ENCODE data around the gene OLFM4.

OLFM4 gene

DNA sequence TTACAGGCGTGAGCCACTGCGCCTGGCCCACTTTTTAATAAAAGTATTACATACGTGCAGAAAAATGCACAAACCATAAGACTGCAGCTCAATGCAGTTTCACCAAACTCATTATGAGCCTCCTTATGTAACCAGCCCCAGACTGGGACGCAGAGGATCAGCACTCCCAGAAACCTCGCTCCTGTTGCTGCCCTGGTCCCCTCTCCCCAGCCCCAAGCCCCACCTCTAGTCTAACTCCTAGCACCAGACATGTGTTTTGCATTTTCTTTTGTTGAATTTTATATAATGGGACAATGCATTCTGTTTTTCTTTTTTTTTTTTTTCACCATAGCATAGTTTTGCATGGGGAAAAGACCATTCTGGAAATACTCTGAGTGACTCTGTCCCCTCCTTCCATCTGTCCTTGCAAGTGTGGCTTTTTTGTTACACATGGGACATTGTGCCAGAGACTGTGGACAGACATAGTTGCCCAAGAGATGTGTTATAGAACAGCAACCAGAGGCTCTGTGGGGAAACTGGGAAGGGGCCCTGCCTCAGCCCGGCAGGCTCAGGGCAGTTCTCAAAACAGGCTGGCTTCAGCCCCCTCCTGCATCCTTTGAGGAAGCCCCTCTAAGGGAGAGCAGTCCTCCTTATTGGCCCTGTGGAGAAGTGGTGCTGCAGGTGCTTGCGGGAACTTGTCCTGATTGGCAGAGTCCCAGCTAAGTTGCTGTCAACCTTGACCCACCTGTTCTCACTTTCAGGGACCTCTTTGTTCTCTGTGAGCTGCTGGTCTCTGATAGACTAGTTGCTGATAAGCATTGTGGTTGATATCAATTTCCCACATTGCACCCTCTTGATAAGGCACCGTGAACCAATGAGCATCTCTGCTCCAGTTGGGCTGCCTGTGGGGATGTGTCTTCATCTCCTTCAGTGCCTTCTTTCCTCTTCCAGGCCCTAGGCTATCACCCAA, 13.8 kb upstream of the OLFM4 start:
- DNase-seq = no peak

DNA sequence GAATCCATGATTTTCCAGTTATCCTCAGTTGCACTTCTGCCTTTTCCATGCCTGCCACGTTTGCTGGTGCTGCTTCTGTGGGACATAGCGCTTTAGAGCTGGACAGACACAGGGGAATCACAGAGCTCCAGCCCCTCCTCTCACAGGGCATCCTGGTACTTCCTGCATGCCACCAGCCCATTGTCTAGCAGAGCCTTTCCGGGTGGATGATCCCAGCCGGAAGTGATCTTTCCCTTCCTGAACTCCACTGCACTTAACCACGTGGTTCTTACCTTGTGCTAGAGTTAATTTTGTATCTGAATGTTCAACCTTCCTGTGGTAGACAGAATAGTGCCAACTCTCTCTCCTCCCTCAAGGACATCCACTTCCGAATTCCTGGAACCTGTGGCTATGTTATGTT, 12.6 kb upstream of the OLFM4 start:
- no peak for DNase-seq

DNA sequence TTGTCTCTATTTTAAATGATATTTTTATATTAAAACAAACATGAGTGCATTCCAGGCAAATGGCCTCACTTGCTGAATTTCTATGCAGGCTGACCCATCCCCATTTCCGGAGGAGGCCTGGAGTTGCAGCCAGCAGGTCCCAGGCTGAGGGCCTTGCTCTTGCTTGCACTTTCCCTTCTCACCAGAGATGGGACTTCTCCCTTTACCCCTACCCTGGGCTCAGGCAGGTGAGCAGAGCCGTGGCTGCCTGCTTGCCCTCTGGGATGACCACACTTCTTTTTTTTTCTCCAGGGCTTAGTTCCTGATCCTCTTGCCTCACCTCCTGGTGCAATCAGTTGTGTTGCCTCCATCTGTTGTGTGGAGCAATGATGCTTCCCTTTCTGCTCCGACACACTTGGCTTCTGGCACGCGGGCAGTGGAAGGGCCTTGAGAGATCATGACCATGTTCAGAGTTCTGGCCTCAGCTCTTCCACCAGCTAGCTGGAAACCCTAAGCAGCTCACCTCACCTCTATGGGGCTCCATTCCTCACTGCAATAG, 11.1 kb upstream of the OLFM4 start:
- DNase-seq = no peak

DNA sequence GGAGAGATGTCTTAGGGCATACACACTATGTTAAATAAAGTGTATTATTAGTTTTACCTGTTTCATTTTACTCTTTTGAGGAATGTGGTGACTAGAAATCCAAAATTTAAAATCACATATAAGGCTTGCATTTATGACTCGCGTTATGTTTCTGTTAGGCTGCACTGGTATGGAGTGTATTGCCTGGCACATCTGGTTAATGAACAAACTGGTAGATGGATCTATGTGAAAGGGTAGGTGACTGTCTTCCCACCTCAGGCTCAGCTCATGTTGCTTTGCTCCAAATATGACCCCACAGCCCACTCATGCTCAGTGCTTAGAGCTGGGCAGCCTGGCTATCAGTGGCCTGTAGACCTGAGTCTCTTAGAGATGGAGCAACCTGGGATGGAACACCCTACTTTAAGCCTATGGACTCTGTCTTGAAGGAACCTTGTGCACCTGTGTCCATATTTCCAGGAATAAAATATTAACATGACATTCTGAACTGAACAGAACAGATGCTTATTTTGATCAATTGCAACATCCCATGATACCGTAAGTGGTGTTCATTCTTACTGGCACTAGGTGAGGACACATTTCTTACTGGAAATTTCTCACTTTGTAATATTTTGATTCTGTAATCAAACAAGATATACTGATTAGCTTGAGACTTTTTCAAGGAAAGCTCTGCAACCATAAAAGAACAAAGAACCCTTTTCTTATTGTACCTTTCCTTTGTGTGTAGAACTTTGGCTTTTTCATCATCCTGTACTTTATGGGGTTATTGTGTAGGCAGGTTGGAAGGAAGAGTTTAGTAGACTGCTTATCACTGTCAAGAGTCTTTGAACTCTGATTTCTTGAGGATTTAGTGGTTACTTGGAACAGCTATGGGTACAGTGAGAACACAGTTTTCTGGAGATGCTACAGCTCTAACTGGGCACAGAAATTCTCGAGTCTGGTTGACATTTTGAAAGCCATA, 9.6 kb upstream of the OLFM4 start:
- no peak for DNase-seq

DNA sequence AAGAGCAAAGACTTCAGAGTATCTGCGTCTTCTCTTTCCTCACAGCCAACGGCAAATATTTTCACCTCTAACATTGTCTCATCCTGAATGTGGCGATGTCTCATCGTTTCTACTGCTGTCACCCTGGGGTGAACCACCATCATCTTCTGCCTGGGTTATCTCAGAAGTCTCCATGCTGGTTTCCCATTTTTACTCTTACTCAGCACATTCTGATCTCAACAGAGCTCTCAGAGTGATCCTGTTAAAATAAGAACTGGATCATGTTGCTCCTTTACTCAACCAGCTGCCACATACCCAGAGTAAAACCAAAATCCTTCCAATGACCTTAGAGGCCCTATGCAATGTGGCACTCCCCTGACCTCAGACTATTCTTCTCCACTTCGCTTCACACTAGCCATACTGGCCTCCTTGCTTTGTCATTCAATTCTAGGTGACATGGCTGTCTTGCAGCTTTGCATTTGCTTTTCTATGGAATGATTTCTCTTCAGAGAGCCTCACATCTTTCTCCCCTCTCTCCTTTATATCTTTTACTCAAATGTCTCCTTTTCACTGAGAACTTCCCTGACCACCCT, 7.8 kb upstream of the OLFM4 start:
- DNase-seq = no peak

DNA sequence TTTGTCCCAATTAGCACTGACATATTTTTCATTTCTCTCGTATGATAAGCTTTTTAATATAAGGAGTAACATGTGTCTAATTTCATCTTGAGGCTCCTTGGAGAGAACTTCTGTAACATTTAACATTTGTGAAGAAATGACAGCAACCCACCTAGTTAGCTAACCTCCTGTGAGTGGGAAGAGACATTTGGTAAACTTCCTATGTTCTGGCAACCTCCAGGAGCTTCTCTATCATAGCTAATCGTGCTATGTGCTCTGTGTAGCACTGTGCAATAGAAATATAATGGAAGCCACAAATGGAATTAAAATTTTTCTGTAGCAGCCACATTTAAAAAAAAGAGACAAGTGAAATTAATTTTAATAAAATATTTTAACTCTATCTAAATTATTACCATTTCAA, 5.4 kb upstream of the OLFM4 start:
- DNase-seq = no peak

DNA sequence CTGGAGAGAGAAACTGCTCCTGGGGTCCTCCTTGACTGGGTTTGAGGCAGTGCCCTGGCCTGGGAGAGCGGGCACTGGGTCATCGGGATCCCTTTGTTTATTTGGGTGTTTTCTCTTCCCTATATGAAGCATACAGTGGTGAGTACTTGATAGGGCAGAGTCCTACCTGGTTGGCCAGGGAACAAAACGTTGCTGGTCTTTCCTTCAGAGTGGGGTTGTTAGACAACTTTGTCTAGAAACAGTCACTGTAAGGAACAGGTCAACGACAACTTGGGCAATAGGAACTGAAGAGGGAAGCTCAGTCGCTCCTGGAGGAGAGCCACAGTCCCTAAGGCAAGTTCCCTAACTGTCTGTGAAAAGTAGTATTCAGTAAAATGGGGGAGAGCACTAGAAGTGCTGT, 550 bp upstream of the OLFM4 start:
- no peak for DNase-seq

DNA sequence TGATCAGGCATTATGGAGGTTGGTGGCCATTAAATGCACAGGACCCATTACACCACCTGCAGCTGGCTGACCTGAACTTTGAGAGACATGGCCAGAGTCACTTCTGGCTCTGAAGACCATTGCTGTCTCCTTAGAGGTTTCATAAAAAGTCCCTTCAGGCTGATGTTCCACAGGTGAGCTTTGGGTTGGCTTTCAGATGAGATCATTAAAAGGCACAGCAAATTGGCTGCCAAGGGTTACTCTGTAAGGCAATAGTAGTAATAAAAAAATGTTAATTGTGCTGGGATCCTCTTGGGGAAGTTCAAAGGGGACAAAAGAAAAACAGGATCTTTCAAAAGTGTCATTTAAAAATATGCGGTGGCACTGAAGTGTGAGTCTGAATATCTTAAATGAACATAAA, 4.2 kb downstream of the OLFM4 start:
- no peak for DNase-seq

DNA sequence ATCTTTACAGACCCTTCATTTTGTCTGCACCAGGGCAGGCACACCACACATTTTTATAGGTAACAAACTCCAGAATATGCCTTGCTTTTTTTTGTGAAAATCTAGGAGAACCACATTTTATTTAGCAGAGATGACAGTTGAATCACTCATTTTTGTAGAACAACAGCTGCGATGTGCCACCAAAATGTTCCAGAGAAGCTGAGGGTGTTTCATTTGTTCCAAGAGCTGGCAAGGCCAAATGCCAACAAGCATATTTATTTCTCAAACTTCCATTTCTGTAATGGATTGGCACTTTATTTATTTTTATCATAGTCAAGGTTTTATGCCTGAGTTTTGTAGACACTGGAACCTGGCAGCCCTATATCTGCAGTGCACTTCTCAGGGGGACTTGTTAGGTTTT, 10.4 kb downstream of the OLFM4 start:
- no peak for DNase-seq

DNA sequence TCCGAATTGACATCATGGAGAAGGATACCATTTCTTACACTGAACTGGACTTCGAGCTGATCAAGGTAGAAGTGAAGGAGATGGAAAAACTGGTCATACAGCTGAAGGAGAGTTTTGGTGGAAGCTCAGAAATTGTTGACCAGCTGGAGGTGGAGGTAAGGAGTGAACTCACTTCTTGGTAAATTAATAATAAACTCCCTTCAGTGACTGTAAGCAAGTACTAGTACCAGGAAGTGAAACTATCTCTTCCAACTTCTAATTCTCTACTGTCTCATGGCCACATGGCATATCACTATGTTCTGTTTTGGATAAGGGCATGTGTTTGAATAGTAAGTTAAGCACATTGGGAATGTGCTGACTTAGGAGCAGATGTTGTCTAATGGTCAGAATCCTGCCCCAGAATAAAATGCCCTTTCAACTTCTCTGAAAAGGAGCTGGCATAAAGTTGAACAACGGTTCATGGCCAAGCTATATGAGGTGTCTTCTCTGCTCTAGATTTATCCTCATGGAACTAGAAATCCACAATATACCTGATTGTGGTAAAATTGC, 13.4 kb downstream of the OLFM4 start:
- no peak for DNase-seq

DNA sequence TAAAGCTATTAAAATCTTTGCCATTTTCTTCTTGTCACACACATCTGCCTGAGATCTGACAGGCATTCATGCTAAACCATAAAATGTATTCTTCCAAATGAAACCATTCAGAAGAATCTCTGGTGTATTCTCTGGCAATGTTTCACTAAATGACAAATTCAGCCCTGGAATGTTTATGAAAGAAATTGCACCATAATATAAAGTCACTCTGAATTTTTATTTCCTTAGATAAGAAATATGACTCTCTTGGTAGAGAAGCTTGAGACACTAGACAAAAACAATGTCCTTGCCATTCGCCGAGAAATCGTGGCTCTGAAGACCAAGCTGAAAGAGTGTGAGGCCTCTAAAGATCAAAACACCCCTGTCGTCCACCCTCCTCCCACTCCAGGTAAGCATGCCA, 14.3 kb downstream of the OLFM4 start:
- no peak for DNase-seq

DNA sequence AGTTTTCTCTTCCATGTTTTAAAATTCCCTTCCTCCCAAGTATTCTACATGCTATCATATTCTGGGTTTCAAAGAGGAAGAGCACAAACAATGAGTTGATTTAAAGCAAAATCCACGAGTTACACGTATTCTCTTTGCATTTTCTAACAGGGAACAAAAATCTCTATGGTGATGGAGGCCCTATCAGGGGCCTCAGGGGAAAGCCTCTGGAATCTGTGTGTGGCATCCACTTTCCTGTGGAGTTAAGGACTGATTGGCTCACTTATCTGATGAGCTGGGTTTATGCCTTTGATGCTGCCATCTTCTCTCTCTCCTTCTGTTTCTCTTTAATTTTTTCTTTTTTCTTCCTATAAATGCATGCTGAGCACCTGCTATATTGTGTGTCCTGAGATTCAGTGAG, 14.8 kb downstream of the OLFM4 start:
- DNase-seq = no peak

DNA sequence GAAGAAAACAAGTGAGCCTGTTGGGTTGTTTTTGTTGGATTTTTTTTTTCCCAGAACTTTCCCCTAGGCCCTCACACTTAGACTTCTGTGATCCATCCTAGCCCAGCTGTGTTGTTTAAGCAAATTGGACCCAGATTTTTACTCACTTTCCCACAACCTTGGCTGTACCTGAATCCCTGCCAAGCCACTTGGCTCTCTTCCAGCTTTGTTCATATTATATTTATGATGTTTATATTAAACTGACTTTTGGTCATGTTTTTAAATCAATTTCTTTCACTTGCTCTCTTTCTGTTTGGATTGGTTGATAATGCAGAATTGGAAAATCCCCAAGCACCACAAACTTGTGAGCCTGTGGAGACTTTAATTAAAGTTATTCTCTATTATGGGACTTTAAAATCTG, 16.6 kb downstream of the OLFM4 start:
- no peak for DNase-seq

DNA sequence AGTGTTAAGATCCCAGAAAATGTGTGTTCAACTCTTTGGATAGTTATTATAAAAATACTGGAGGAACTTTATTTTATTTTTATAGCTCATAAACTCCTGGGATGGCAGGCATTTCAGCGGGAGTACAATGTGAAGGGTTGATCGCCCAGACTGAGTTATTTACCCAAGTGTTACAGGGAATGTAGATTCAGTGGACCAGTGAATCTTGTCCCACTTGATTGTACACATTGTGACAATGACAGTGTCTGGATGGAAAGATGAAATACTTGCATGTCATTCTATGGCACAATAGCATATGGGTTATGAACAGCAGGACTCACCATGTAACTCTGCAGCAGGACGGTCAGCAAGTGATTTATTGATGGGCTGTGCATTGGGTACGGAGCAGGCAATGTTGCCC, 20.3 kb downstream of the OLFM4 start:
- no peak for DNase-seq

DNA sequence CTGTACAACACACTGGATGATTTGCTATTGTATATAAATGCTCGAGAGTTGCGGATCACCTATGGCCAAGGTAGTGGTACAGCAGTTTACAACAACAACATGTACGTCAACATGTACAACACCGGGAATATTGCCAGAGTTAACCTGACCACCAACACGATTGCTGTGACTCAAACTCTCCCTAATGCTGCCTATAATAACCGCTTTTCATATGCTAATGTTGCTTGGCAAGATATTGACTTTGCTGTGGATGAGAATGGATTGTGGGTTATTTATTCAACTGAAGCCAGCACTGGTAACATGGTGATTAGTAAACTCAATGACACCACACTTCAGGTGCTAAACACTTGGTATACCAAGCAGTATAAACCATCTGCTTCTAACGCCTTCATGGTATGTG, 21.5 kb downstream of the OLFM4 start:
- DNase-seq = no peak

DNA sequence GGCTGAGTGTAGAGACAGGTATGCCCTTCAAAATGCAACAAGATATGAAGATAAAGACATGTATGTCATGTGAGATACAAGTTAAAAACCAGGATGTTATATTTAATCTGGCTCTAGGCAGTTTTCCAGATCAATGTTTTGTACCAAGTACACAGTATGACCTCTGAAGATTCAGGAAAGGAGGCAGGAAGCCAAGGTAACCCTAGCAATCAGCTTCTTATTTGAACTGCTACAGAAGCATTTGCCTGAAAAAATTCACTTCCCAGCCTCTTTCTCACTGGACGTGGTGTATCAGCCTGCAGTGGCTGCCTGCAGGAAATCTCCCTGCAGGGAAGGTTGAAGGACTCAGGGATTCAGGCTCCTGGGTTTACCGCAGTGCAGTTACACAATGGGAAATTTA, 24.1 kb downstream of the OLFM4 start:
- DNase-seq = no peak

DNA sequence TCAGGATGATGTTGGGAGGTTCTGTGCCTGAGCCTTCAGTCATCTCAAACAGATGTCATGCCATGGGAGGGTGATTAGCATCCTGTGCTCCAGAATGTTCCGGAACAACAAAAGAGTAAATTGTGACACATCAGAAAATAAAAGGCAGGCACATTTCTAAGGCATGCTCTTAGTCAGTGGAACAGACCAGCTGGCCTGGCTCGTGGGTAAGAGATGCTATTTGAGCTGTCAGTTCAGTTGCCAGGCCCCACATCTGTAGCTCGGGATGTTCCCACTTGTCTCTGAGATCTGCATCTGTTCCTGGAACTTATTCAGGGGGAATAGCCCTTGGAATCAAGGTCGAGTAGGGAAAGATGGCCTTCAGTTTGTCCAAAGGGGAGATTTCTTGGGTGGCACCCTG, 26.0 kb downstream of the OLFM4 start:
- DNase-seq = no peak

DNA sequence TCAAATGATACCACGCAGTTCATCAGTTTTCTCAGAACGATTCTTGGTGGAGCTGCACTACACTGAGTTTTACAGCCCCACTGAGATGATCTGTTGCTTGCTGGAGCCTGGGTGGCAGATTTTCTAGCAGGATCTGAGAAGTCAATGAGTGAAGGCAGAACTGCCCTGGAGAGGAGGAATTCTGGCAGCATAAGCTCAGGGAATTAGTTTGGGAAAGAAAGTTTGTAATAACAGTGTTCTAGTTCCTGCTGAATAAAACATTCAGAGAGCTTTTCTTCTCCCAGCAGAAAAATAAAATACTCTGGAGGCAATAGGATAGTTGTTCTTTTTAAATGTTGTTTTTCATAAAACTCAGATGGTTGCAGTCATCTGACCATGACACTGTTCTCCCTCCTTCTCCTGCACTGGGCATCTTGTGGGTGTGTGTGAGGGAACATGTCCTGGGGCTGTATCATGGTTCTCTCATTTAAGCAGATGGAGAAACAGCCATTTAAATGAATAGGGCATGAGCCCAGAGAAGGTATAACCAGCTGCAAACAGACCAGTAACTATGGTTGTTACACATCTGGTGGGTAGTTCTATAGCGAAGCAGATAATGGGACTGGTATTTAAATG, 29.6 kb downstream of the OLFM4 start:
- DNase-seq = no peak

DNA sequence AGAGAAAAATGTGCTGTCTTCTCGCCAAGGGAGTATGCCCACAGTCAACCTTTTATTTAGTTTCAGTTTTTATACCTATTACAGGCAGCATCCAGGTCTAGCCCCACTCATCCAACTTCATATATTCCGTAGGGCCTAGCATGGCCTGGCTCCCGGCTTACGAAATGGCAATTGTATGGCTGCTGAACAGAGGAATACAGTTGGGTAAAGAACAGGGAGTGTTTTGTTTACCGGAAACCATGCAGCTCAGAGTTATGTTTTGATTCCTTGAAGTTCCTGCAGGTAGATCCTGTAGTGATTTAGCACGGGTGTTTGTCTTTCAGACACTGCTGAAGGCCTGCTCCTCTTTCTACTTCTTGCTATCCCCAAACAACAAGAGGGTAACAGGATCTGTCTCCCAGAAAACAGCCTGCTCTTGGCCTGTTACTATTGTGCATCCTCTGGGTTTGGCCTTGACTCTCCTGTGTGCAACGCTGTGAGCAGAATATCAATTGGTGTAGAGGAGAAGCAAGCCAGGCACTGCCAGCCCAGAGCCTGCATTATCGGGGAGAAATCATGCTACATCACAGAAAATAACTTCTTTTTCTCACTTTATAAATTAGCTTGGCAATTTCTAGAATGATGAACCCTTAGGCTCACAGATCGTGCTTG, 32.4 kb downstream of the OLFM4 start:
- DNase-seq = no peak

DNA sequence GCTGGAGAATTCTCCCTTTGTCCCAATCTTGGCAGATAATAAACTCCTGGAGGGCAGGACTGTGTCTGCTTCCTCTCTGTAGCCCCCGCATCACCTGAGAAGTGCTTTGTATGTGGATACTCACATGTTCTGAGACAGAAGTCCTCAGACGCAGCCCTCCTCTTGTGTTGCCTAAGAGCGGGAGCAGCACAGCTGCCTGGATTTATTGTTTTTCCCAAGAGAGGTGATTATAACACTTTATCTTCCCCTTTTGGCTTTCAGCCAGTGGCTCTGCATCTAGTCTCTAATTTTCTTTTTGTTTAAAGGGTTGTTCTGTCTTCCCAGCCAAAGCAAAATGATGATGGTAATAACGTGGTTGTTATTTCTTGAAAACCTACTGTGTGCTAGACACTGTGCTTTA, 36.1 kb downstream of the OLFM4 start:
- DNase-seq = no peak

DNA sequence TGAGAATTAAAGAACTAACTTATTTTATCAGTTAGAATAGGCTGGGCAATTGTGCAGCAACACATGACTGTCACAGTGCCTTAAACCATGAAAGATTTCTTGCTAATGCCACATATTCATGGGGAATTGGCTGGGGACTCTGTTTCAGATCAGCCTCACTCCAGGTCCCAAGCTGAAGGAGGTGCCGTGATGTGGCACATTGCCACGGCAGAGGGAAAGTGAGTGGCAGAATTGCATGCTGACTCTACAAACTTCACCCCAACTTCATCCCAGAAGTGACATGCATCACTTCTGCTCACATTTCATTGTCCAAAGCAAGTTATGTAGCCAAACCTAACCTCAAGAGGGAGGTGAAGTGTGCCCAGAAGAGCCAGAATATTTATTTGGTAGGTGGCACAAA, 37.8 kb downstream of the OLFM4 start:
- no peak for DNase-seq

All from CD4-positive, alpha-beta T cell treated with Interleukin-4 for 1 hour (primary cell).